ENCODE measurements around the gene LOXHD1.

Gene LOXHD1

GRCh38 chr18:46567196-46567595 lies 89.8 kb downstream of the LOXHD1 start:
- no peak for DNase-seq (ENCODE audit: low read depth in 1 of 2, low spot score in 1 of 2)
- Histone ChIP-seq H3K4me3 (replicated peaks; ENCODE audit: insufficient read depth, low read length) (no peak overlapping the region), H3K27ac (replicated peaks) (no peak overlapping the region), H3K27me3 (ENCODE audit: insufficient read depth, poor library complexity, severe bottlenecking) (peaks cover 15% of the 10 kb centered on the region)
- TF ChIP-seq REST (IDR thresholded peaks at IDR 0.05; ENCODE audit: insufficient replicate concordance, low read depth) (no peak), CTCF (IDR thresholded peaks at IDR 0.05; ENCODE audit: insufficient read depth, low read length) (no peak), GABPA (IDR thresholded peaks at IDR 0.05; ENCODE audit: low read depth) (no peak), POLR2AphosphoS5 (IDR thresholded peaks at IDR 0.05; ENCODE audit: low read depth) (no peak), SPI1 (IDR thresholded peaks at IDR 0.05; ENCODE audit: borderline replicate concordance, low read depth) (no peak)

- no peak overlapping the region for H3K27ac ChIP-seq (replicated peaks)
- no peak overlapping the region for H3K4me3 ChIP-seq (replicated peaks; ENCODE audit: insufficient read depth, low read length)
- TF ChIP-seq REST (IDR thresholded peaks at IDR 0.05; ENCODE audit: insufficient replicate concordance, low read depth) (no peak), CTCF (IDR thresholded peaks at IDR 0.05; ENCODE audit: insufficient read depth, low read length) (no peak), POLR2AphosphoS5 (IDR thresholded peaks at IDR 0.05; ENCODE audit: low read depth) (no peak), SPI1 (IDR thresholded peaks at IDR 0.05; ENCODE audit: borderline replicate concordance, low read depth) (no peak), GABPA (IDR thresholded peaks at IDR 0.05; ENCODE audit: low read depth) (no peak)
- no peak for DNase-seq (ENCODE audit: low read depth in 1 of 2, low spot score in 1 of 2)
- H3K27me3 ChIP-seq (ENCODE audit: insufficient read depth, poor library complexity, severe bottlenecking), result peaks cover 15% of the 10 kb centered on the region
Observed at GRCh38 chr18:46566111-46566510, 90.9 kb downstream of the LOXHD1 start.

GRCh38 chr18:46565256-46565655 lies 91.8 kb downstream of the LOXHD1 start:
- Histone ChIP-seq H3K27me3 (ENCODE audit: insufficient read depth, poor library complexity, severe bottlenecking) (peaks cover 15% of the 10 kb centered on the region), H3K27ac (replicated peaks) (no peak overlapping the region), H3K4me3 (replicated peaks; ENCODE audit: insufficient read depth, low read length) (no peak overlapping the region)
- TF ChIP-seq CTCF (IDR thresholded peaks at IDR 0.05; ENCODE audit: insufficient read depth, low read length), result no peak
- no peak for DNase-seq (ENCODE audit: low read depth in 1 of 2, low spot score in 1 of 2)

- no peak overlapping the region for H3K27ac ChIP-seq (replicated peaks)
- no peak for DNase-seq (ENCODE audit: low read depth in 1 of 2, low spot score in 1 of 2)
- peaks cover 8% of the 10 kb centered on the region for H3K27me3 ChIP-seq (ENCODE audit: insufficient read depth, poor library complexity, severe bottlenecking)
- no peak overlapping the region for H3K4me3 ChIP-seq (replicated peaks; ENCODE audit: insufficient read depth, low read length)
- no peak for TF ChIP-seq SPI1 (IDR thresholded peaks at IDR 0.05; ENCODE audit: borderline replicate concordance, low read depth)
- no peak for TF ChIP-seq POLR2AphosphoS5 (IDR thresholded peaks at IDR 0.05; ENCODE audit: low read depth)
- no peak for TF ChIP-seq GABPA (IDR thresholded peaks at IDR 0.05; ENCODE audit: low read depth)
- TF ChIP-seq CTCF (IDR thresholded peaks at IDR 0.05; ENCODE audit: insufficient read depth, low read length), result no peak
- TF ChIP-seq REST (IDR thresholded peaks at IDR 0.05; ENCODE audit: insufficient replicate concordance, low read depth), result no peak
Observed at GRCh38 chr18:46563317-46563716, 93.7 kb downstream of the LOXHD1 start.
